GM12878 (cell line): Measurements from ENCODE around the gene AJUBA. TPM values are rescaled to one million over a fixed set of nuclear protein-coding genes. Genes with fewer than 3 reads are reported as not detected.

Experiments
- E2F8 ChIP-seq: fragments of 450-650 bp; IDR thresholded peaks from 2 replicates; pipeline ENCODE4 v1.6.1; 2018; ENCODE audit warnings: mild to moderate bottlenecking, low read depth, moderate library complexity; ENCODE audit not compliant: partially characterized antibody
- E4F1 ChIP-seq: fragments of 450-650 bp; IDR thresholded peaks from 2 replicates; pipeline ENCODE4 v1.6.1; 2018; ENCODE audit warnings: borderline replicate concordance, mild to moderate bottlenecking; ENCODE audit not compliant: partially characterized antibody
- ESRRA ChIP-seq: IDR thresholded peaks from 2 replicates; pipeline ENCODE4 v1.6.1; 2012; ENCODE audit warnings: mild to moderate bottlenecking, low read length, improper control_type of control experiment
- ETV6 ChIP-seq, 2 experiments: fragments of 450-650 bp in 1 of 2; IDR thresholded peaks in 1 of 2; conservative IDR thresholded peaks in 1 of 2; 2 replicates each; pipeline ENCODE4 v1.6.1; 2014; ENCODE audit warnings: antibody characterized with exemption in 1 of 2, borderline replicate concordance in 1 of 2, low read depth in 1 of 2, mild to moderate bottlenecking in 1 of 2, moderate library complexity in 1 of 2
- EZH2 ChIP-seq: IDR thresholded peaks from 2 replicates; pipeline ENCODE4 v1.6.1; 2012; ENCODE audit warnings: low read depth, mild to moderate bottlenecking, control low read depth, inconsistent platforms, low read length, borderline replicate concordance; ENCODE audit not compliant: control insufficient read depth
- FOXK2 ChIP-seq: fragments of 450-650 bp; IDR thresholded peaks from 2 replicates; pipeline ENCODE4 v1.6.1; 2017; ENCODE audit warnings: mild to moderate bottlenecking, moderate library complexity
- JUNB ChIP-seq: IDR thresholded peaks from 2 replicates; pipeline ENCODE4 v1.6.1; 2016; ENCODE audit warnings: antibody characterized with exemption, mild to moderate bottlenecking
- KDM1A ChIP-seq: fragments of 200-600 bp; sonication (generic); IDR thresholded peaks from 2 replicates; pipeline ENCODE4 v1.6.1; 2016; ENCODE audit warnings: borderline replicate concordance
- LARP7 ChIP-seq: fragments of 450-650 bp; IDR thresholded peaks from 2 replicates; pipeline ENCODE4 v1.6.1; 2017; ENCODE audit warnings: mild to moderate bottlenecking
- MEF2A ChIP-seq: IDR thresholded peaks from 2 replicates; pipeline ENCODE4 v1.6.1; 2011; ENCODE audit warnings: low read depth, mild to moderate bottlenecking, low read length, moderate library complexity; ENCODE audit not compliant: insufficient read depth
- NR2C2 ChIP-seq: IDR thresholded peaks from 2 replicates; pipeline ENCODE4 v1.6.1; 2011; ENCODE audit warnings: borderline replicate concordance, low read depth; ENCODE audit not compliant: control insufficient read depth, insufficient read length
- PML ChIP-seq: IDR thresholded peaks from 2 replicates; pipeline ENCODE4 v1.6.1; 2012; ENCODE audit warnings: low read length, inconsistent platforms
- POLR2A ChIP-seq: IDR thresholded peaks from 2 replicates; pipeline ENCODE4 v1.6.1; 2011; ENCODE audit warnings: low read depth, mild to moderate bottlenecking, low read length
- REST ChIP-seq: IDR thresholded peaks from 2 replicates; pipeline ENCODE4 v1.6.1; 2012; ENCODE audit warnings: mild to moderate bottlenecking, low read depth, low read length
- SIN3A ChIP-seq: IDR thresholded peaks from 2 replicates; pipeline ENCODE4 v1.6.1; 2012; ENCODE audit warnings: low read depth, low read length, improper control_type of control experiment
- SPI1 ChIP-seq: IDR thresholded peaks from 2 replicates; pipeline ENCODE4 v1.6.1; 2011; ENCODE audit warnings: low read depth, mild to moderate bottlenecking, low read length, moderate library complexity, borderline replicate concordance; ENCODE audit not compliant: insufficient read depth
- ZZZ3 ChIP-seq: IDR thresholded peaks from 2 replicates; pipeline ENCODE4 v1.6.1; 2011; ENCODE audit warnings: low read depth; ENCODE audit not compliant: control insufficient read depth, insufficient read length
- polyA plus RNA-seq, 11 experiments: library from polyadenylated mRNA; depleted of rRNA in 4 of 11; unstranded in 6 of 11; stranded (reverse) in 5 of 11; fragments of >200 nt; fragmentation: Nextera tagmentation in 4 of 11; fragmentation: Illumina TruSeq in 1 of 11; extraction: Ambion mirVana in 4 of 11; extraction: Trizol in 1 of 11; gene quantifications; 1 replicate in 1 of 11; 2 replicates in 10 of 11; pipeline versions ENCODE4 v1.2.1 to v1.2.3, GENCODE V29; 2011 to 2016; ENCODE audit warnings: inconsistent platforms in 2 of 11, missing spikeins in 2 of 11, low read depth in 1 of 11
- total RNA-seq, 4 experiments: library from RNA; depleted of rRNA in 3 of 4; stranded (reverse); fragments of >200 nt in 3 of 4; fragmentation: Illumina TruSeq in 1 of 4; extraction: Trizol in 1 of 4; gene quantifications; 2 replicates each; pipeline versions ENCODE4 v1.2.1 to v1.2.3, GENCODE V29; 2013 to 2021

Gene AJUBA
- total and polyA plus RNA-seq, 10 of the 15 experiments (the other 5 are each of a cell fraction or from before 2014, with no cell fraction given), result 0.03 to 18.1 (median 0.36) TPM; not detected in 1

- TF ChIP-seq EZH2, result 0 out of 2 replicates have a peak, but pooled peaks have one; percentile 21
- no peak for TF ChIP-seq KDM1A
- TF ChIP-seq MEF2A, result no peak
- TF ChIP-seq FOXK2, result no peak; the same call in 1 of the 2 replicates
- no peak for TF ChIP-seq LARP7
- no peak for TF ChIP-seq ETV6 (conservative IDR thresholded peaks at IDR 0.05 in 1 of 2, IDR thresholded peaks at IDR 0.05 in 1 of 2; ENCODE audit: borderline replicate concordance in 1 of 2, low read depth in 1 of 2)
- TF ChIP-seq SPI1, result no peak
- TF ChIP-seq PML, result no peak
- no peak for TF ChIP-seq NR2C2
- TF ChIP-seq SIN3A, result no peak
- no peak for TF ChIP-seq REST
- TF ChIP-seq ESRRA, result no peak
- no peak for TF ChIP-seq JUNB
- TF ChIP-seq E4F1, result peak; percentile 2
- TF ChIP-seq ZZZ3, result no peak
- TF ChIP-seq POLR2A, result no peak
- no peak for TF ChIP-seq E2F8
Measured at GRCh38 chr14:22981090-22981875, 1.1 kb downstream of the AJUBA start (continued).
